Fibroblast of peridontal ligament (primary cell): ENCODE measurements around the gene RNF114.
"Not testable (repeated sequence)": the region's sequence is repeated elsewhere in the genome, so short reads cannot be mapped to it uniquely, and the experiment has no call there.

ENCODE experiments used
- DNase-seq: peaks from one replicate; pipeline ENCODE4 v3.0.0-alpha.2; 2010; ENCODE audit errors: extremely low read depth

The RNF114 gene

GRCh38 chr20:49928411-49929141 lies 7.6 kb upstream of the RNF114 start:
- DNase-seq, result peak; percentile 92

GRCh38 chr20:49929142-49929494 lies 7.1 kb upstream of the RNF114 start:
- no peak for DNase-seq

- peak; percentile 21 for DNase-seq
Observed at GRCh38 chr20:49935746-49936152, 448 bp upstream of the RNF114 start.

GRCh38 chr20:49937027-49937929 lies 1.1 kb downstream of the RNF114 start:
- DNase-seq, result no peak

- DNase-seq, result peak; percentile 86
Observed at GRCh38 chr20:49938173-49939163, 2.3 kb downstream of the RNF114 start.

- no peak for DNase-seq
Observed at GRCh38 chr20:49941456-49941855, 5.3 kb downstream of the RNF114 start.

GRCh38 chr20:49942303-49942702 lies 6.1 kb downstream of the RNF114 start:
- no peak for DNase-seq

- no peak for DNase-seq
Observed at GRCh38 chr20:49942942-49943341, 6.7 kb downstream of the RNF114 start.

GRCh38 chr20:49945306-49945700 lies 9.1 kb downstream of the RNF114 start:
- DNase-seq, result no peak

GRCh38 chr20:49945701-49946477 lies 9.7 kb downstream of the RNF114 start:
- DNase-seq, result no peak

- no peak for DNase-seq
Observed at GRCh38 chr20:49948178-49948577, 12.0 kb downstream of the RNF114 start.

- peak; percentile 96 for DNase-seq
Observed at GRCh38 chr20:49948809-49949507, 12.8 kb downstream of the RNF114 start.

GRCh38 chr20:49951151-49951550 lies 15.0 kb downstream of the RNF114 start:
- DNase-seq, result peak; percentile 78

GRCh38 chr20:49955167-49955566 lies 19.0 kb downstream of the RNF114 start:
- DNase-seq, result no peak

GRCh38 chr20:49955830-49956396 lies 19.7 kb downstream of the RNF114 start:
- DNase-seq, result not testable (repeated sequence)

GRCh38 chr20:49956689-49957088 lies 20.5 kb downstream of the RNF114 start:
- no peak for DNase-seq

- not testable (repeated sequence) for DNase-seq
Observed at GRCh38 chr20:49957089-49957938, 21.1 kb downstream of the RNF114 start.

- DNase-seq, result no peak
Observed at GRCh38 chr20:49961413-49961812, 25.2 kb downstream of the RNF114 start.
